GM21529 (cell line): ENCODE measurements around the gene TNFRSF8.
A peak's percentile ranks its signal among the peaks of the same experiment; 100 is the strongest.
"Not testable (repeated sequence)": the region's sequence is repeated elsewhere in the genome, so short reads cannot be mapped to it uniquely, and the experiment has no call there.

Source experiments
- ATAC-seq: cut with Tn5 transposase; IDR thresholded peaks from one replicate; pipeline ENCODE4 v1.9.1; 2021; ENCODE audit not compliant: unreplicated experiment

TNFRSF8 gene

GRCh38 chr1:12038356-12039163, 24.5 kb upstream of the TNFRSF8 start:
- no peak for ATAC-seq

- ATAC-seq: no peak
Observed at GRCh38 chr1:12039164-12039525, 24.0 kb upstream of the TNFRSF8 start.

GRCh38 chr1:12039824-12040456, 23.2 kb upstream of the TNFRSF8 start:
- peak; percentile 44 for ATAC-seq

- ATAC-seq: peak; percentile 73
Observed at GRCh38 chr1:12040457-12041051, 22.5 kb upstream of the TNFRSF8 start.

DNA sequence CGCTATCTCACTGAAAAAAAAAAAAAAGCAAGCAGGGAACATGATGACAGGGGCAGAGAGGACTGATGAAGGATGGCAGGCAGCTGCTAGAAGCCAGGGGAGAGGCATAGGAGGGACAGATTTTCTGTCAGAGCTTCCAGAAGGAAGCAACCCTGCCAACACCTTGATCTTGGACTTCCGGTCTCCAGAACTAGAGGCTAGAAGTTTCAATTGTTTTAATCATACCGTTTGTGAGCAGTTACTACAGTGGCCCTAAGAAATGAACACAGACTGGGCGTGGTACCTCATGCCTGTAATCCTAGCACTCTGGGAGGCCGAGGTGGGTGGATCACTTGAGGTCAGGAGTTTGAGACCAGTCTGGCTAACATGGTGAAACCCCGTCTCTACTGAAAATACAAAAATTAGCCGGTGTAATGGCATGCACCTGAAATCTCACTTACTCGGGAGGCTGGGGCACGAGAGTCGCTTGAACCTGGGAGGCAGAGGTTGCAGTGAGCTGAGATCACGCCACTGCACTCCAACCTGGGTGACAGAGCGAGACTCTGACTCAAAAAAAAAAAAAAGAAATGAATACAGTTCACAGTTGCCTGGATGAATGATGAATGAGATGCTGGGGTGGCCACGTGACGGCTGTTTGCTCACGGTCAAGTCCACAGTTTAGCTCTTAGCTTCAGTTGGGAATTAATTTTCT, 18.8 kb upstream of the TNFRSF8 start:
- ATAC-seq: not testable (repeated sequence)

- ATAC-seq: no peak
Observed at GRCh38 chr1:12046749-12047119, 16.4 kb upstream of the TNFRSF8 start.

DNA sequence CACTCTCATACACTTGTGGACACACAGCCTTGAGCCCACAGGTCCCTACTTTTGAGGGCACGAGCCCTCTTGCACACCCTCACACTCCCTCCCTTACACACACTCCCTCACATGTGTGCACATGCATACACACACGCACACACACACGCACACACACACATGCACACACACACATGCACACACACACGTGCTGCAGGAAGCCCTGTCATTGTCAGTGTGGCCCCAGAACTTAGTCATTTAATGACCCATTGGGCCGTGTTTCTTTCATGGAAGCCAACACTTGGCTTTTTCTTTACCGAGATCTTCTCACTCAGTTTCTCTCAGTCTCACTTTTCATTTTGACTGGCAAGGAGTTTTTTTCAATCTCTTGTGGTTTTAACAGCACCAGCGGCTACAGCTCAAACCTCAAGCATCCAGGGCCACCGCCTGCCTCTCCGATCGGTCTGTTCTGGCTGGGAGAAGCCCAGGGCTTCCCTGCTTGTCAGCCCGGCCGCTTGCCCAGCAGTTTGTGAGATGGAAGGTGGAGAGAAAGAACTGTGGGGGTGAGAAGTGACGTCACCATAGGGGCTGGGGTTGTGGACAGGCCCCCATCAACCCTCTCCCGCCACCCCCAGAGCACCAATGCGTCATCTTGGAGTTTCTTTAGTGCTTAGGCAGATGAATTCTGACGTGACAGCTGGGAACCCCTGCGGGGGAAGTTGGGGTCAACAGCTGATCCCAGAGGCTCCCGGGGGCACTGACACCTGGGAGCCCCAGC, 15.8 kb upstream of the TNFRSF8 start:
- ATAC-seq: peak; percentile 39

- no peak for ATAC-seq
Observed at GRCh38 chr1:12048372-12048771, 14.7 kb upstream of the TNFRSF8 start.

GRCh38 chr1:12049616-12050015, 13.5 kb upstream of the TNFRSF8 start:
- ATAC-seq: no peak

DNA sequence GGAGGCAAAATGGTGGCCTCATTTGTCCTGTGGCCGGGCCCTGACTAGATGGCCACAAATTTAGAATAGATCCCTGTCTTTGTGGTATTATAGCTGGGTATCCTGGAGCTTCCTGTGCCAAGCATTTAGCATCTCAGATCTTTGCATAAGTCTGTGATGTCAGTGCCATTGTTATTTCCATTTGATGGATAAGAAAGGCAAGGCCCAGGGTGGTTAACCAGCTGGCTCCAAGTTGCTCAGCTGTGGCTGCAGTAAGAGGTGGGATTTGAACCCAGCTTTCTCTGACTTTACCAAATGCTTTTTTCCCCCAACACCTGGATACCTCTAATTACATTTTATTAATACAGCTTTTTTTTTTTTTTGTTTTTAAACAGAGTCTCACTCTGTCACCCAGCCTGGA, 11.7 kb upstream of the TNFRSF8 start:
- no peak for ATAC-seq

DNA sequence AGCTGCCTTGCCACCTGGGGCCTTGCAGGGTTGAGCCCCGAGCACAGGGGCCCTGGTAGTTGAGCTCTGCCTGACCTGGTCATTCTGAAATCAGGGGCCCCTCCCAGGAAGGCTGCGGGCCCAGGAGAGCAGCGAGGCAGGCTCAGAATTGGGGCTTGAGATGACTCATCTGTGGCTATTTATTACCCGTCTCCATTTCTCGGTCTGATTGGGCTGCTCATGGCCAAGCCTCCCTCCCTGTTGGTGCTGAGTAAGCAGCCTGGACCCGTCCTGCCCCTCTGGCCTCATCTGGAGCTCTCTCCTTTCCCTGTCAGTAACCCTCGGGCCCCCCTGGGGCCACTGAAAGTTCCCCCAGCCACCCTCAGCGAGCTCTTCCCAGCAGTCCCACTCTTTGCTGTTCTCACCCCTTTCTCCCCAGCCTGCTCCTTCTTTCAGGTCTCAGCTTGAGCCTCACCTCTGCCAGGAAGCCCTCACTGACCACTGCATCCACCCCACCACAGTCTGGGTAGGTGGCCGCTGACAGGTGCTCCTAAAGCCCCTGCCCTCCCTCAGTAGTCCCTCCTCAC, 11.0 kb upstream of the TNFRSF8 start:
- ATAC-seq: peak; percentile 70

- no peak for ATAC-seq
Observed at GRCh38 chr1:12052997-12053686, 10.0 kb upstream of the TNFRSF8 start.

- peak; percentile 23 for ATAC-seq
Observed at GRCh38 chr1:12053752-12054548, 9.2 kb upstream of the TNFRSF8 start.

GRCh38 chr1:12055259-12055658, 7.8 kb upstream of the TNFRSF8 start:
- no peak for ATAC-seq

GRCh38 chr1:12056331-12056841, 6.7 kb upstream of the TNFRSF8 start:
- no peak for ATAC-seq

DNA sequence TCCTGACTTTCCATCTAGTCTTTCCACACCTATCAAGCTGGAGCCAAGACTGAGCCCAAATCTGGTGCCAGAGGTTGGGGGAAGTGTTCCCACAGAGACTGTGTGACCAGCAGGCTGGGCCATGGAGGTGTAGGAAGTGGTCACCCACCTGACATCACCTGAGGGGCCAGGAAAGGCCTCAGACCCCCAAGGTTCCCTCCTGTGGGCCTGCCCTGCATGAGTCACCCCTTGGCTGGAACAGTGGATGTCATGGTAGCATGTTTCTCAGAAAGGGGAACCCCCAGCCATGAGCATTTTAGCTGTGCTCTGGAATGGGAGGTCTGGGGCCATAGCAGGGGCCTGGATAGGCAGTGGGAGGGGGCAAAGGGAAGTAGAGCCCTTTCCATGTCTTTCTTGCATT, 5.7 kb upstream of the TNFRSF8 start:
- no peak for ATAC-seq

GRCh38 chr1:12057940-12058687, 5.0 kb upstream of the TNFRSF8 start:
- no peak for ATAC-seq

- ATAC-seq: no peak
Observed at GRCh38 chr1:12059226-12059625, 3.9 kb upstream of the TNFRSF8 start.
